Peyer's patch (tissue), 4 donors: Measurements from ENCODE around the gene ZIC5.
A peak's percentile ranks its signal among the peaks of the same experiment; 100 is the strongest.

ENCODE experiments used
- POLR2A ChIP-seq, 2 donors: fragments of 450-650 bp; IDR thresholded peaks; one replicate each; pipeline ENCODE4 v1.5.1; 2017; ENCODE audit warnings: antibody characterized with exemption in 2 of 2, mild to moderate bottlenecking in 2 of 2, moderate library complexity in 2 of 2
- TF ChIP-seq, protein P1 (sequence below), 6 experiments: fragments of 450-650 bp in 4 of 6; fragments of 200-600 bp in 2 of 6; sonication (generic) in 1 of 6; IDR thresholded peaks; one replicate each; pipeline ENCODE4 v1.5.1; 2017 to 2019; ENCODE audit warnings: antibody characterized with exemption in 6 of 6, mild to moderate bottlenecking in 3 of 6, moderate library complexity in 1 of 6

DNA sequence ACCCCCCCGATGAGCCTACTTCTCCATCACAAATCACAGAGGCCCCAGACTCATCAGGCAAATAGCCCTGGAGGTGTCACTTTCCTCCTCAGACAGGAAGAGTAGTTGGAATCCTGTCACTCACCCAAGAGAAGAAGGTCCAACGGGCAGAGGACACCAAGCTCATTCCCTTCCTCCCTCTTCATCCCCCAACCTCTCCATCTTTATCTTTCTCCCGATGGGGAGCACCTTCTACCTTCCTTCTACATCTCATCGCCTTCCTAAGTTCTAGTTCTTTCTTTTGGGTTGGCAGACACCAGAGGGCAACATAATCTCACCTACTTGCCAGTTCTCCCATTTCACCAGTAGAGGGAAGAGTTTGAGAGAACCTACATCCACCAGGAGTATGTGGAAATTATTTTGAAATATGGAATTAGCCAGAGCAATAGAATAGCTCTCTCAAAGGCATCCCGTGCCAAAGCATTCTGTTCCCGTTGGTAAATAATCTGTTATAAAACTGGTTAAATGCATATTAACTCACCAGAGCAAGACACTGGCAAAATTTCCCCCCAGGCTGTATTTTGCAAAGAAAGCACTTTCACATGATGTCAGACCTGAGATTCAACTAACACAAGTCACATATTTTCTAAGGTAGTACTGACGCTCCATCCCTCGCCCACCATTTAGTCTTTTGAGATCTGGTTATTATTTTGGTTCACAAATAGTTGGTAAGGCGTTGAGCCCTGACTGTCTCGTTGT, 55.0 kb downstream of the ZIC5 start:
- TF ChIP-seq POLR2A (IDR thresholded peaks at IDR 0.05), result no peak
- TF ChIP-seq, protein P1, sequence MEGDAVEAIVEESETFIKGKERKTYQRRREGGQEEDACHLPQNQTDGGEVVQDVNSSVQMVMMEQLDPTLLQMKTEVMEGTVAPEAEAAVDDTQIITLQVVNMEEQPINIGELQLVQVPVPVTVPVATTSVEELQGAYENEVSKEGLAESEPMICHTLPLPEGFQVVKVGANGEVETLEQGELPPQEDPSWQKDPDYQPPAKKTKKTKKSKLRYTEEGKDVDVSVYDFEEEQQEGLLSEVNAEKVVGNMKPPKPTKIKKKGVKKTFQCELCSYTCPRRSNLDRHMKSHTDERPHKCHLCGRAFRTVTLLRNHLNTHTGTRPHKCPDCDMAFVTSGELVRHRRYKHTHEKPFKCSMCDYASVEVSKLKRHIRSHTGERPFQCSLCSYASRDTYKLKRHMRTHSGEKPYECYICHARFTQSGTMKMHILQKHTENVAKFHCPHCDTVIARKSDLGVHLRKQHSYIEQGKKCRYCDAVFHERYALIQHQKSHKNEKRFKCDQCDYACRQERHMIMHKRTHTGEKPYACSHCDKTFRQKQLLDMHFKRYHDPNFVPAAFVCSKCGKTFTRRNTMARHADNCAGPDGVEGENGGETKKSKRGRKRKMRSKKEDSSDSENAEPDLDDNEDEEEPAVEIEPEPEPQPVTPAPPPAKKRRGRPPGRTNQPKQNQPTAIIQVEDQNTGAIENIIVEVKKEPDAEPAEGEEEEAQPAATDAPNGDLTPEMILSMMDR (IDR thresholded peaks at IDR 0.05), result peak; percentile 29 to 99 (median 88)
